HS-27A (cell line): ENCODE results near the gene TAS2R60.
"Not testable (repeated sequence)": the region's sequence is repeated elsewhere in the genome, so short reads cannot be mapped to it uniquely, and the experiment has no call there.

Experiments used
- DNase-seq: peaks from one replicate; pipeline ENCODE4 v3.0.0-alpha.2; 2012; ENCODE audit warnings: low read depth, missing footprints

The TAS2R60 gene

DNA sequence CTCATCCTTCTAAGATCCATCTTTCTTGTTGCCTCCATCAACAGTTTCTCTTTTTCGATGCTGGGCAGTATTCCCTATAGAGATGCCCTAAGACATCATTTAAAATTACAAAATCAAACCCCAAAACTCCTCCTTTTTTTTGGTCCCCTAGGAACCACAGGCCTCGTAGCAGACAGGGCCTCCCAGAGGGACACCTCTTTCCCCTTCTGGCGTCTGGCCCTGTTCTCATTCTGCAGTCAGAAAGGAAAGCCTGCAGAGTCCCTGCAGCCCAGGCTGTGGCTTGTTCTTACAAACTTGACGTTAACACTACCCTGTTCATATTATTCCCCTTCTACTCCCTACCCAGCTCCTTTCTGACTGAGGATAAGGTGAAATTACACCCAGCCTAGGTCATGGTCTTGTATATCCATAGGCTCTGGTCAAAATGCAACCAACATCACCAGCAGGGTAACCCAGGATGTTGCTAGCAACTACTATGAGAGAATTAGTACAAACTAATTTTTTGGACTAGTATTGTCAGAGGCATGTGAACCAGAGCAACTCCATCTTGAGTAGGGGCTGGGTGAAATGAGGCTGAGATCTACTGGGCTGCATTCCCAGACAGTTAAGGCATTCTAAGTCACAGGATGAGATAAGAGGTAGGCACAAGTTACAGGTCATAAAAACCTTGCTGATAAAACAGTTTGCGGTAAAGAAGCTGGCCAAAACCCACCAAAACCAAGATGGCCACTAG is 31.1 kb upstream of the TAS2R60 start:
- no peak for DNase-seq

DNA sequence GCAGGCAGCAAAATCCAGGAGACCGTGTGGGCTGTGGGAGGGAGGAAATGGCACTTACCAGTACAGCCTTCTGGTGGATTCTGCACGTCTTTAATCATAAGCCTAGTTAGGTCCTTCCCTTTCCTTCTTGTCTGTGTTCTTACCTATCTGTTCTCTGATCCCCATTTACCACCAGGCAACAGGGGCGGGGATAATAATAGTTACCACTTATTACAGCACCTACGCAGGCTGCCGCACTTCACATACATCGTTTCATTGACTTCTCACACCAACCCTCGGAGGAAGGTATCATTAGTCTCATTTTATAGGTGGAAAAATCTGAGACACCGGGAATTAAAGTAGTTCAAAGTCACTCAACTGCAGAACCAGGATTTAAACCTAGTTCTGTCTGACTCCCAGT is 30.1 kb upstream of the TAS2R60 start:
- no peak for DNase-seq

DNA sequence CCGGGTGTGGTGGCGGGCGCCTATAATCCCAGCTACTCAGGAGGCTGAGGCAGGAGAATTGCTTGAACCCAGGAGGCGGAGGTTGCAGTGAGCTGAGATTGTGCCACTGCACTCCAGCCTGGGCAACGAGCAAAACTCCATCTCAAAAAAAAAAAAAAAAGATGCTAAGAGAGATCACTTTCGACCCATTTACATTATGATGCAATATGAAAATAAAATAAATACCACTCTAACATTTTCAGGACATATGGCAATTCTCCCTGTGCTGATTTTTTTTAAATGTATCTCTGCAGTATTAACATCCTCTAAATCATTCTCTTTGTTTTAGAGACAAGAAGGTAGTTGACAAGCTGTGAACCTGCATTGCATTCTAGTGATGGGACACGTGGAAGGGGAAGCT is 28.0 kb upstream of the TAS2R60 start:
- DNase-seq, result not testable (repeated sequence)

DNA sequence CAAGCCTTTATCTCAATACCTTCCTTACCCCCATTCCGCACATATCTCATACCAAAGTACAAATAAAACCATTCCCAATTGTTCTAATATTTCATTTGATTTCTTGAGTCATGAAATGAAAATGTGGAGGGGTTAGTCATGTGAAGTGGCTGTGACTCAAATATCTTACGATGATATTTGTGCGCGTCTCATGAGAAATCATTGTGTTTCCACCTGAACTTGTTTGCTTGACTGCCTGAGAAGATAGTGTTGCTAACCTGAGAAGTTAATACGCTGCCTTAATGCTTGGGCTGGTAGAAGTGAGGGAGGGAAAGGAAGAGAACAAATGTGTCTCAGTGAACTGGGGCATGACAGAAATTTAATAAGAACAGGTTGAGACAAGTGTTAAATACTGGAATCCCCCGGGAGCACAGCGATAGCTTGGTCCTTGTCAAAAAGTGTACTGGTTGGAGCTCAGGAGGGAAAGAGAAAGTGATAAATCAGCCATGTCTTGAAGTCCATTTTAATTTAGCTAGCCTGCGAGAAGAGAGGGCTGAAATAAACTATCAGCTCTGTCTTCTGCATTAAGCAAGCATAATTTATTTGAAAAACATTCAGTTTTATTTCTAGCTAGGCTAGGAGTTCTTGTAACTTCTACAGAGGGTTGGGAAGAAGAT is 27.4 kb upstream of the TAS2R60 start:
- no peak for DNase-seq

DNA sequence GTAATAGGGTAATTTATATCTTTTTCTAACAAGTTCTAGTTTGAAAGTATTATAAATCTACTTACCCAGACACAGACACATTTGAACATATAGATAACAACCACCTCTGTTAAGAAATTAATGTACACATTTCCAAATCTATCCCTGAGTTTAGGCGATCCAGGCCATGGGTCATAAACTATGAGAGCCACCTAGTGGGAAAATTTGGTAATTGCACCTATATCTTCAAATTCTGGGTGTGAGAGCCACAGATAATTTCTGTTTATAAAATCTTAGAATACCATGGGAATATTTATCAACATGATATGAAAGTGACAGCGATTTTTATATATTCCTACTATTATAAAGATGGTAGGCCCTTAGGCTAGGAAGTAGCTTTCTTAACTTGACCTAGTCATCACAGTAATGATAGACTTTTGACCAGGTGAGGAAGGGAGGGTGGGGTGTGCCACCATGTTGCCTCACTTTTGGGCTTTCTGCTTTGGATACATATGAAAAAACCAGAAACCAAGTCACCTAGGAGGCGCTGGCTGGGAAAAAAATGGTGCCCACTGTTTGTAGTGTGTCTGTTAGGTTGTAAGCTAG is 26.6 kb upstream of the TAS2R60 start:
- DNase-seq, result no peak

DNA sequence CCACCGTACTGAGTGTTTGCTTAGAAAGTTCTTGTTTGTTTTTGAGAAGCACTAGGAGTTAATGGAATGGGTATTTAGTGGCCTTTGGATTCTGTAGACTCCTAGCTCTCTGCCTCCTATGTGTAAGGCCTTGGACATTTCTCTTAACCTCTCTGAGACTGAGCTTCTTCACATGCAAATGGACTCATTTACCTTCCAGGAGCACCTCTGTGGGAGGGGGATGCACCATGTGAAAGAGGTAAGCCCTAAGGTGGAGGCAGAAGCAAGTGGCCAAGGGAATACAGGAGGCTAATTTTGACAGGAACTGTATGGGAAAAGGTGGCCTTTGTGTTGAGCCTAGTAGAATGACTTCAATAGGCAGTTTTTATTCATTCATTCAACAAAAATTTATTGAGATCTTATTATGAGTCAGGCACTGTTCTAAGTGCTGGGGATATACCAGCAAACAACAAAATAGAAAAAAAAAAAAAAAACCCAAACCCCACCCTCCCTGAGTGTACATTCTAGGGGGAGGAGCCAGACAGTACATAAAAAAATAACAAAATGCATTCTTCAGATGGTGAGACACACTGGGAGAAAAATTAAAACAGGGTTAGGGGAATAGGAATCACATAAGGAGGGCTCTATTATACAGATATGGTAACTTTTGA is 25.4 kb upstream of the TAS2R60 start:
- no peak for DNase-seq

DNA sequence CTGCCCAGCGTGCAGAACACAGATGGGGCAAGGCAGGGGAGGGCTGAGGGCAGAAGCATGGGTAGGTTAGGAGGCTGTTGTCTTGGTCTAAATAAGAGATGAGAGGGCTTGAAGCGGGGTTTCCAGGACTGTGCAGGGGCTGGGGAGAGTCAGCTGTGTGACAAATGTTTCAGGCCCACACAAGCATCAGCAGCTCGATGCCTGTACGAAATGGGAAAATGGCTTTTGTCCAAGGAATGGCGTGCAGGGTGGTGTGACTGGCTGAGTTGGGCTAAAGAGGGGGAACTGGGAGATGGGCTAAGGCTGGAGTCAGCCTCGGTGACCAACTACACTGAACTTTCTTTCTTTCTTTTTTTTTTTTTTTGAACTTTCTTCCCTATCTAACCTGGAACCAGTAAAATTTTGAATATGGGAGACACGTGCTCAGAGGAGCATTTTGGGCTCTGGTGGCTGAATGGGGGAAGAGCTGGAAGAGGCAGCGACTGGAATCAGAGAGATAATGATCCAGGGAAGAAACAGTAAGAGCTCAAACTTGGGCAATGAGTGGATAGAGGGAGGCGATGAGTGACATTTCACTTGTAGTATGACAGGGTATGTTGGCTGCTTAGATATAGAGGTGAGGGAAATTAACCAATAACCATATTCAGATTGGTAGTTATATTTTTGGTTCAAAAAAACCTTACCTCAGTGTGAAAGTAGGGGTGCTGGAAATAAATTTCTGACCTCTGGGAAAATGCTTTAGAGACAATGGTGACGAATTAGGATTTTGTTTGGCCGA is 24.4 kb upstream of the TAS2R60 start:
- DNase-seq, result no peak

DNA sequence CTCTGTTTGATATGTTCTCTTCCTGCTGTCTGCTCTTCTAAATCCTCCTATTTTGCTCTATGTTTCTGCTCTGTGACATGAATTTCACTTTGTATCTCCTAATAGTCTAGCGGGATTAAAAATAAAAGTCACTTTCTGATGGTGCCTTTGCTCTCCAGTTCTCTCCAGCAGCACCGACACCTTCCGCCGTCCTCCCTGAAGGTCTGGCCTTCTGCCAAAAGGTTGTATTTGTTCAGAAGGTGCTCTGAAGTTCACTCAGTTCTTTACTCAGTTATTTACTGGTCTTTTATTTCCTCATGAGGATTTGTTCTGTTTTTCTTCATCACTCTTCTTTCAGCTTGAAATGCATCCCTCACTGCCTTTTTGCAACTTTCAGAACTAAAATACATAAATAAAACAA is 23.4 kb upstream of the TAS2R60 start:
- no peak for DNase-seq

DNA sequence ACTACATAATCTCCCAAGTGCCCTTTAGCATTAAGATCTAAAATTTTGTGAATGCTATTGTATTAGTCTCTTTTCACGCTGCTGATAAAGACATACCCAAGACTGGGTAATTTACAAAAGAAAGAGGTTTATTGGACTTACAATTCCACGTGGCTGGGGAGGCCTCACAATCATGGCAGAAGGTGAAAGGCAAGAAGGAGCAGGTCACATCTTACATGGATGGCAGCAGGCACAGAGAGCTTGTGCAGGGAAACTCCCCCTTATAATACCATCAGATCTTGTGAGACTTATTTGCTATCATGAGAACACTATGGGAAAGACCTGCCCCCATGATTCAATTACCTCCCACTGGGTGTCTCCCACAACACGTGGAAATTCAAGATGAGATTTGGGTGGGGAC is 22.6 kb upstream of the TAS2R60 start:
- not testable (repeated sequence) for DNase-seq

DNA sequence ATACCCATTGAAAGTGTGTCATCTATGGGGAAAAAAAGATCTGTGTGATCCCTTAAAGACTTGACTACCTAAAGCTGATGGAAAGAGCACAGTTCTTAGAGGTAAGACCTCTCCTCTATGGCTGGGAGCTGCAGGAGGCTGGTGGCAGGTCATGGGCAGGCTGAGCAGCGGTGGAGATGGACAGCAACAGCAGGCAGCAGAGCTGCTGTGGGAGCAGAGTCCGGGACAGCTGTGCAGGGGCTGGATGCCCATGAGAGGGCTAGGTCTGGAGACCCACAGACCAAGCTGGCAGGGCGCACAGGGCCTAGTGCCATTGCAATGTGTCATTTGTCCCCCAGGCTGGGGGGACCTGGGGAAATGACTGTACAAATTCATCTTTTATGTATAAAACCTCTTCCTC is 21.2 kb upstream of the TAS2R60 start:
- no peak for DNase-seq

DNA sequence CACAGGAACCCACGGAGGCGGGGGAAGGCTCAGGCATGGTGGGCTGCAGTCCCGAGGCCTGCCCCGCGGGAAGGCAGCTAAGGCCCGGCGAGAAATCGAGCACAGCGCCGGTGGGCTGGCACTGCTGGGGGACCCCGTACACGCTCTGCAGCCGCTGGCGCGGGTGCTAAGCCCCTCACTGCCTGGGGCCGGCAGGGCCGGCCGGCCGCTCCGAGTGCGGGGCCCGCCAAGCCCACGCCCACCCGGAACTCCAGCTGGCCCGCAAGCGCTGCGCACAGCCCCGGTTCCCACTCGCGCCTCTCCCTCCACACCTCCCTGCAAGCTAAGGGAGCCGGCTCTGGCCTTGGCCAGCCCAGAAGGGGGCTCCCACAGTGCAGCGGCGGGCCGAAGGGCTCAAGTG is 18.8 kb upstream of the TAS2R60 start:
- not testable (repeated sequence) for DNase-seq

DNA sequence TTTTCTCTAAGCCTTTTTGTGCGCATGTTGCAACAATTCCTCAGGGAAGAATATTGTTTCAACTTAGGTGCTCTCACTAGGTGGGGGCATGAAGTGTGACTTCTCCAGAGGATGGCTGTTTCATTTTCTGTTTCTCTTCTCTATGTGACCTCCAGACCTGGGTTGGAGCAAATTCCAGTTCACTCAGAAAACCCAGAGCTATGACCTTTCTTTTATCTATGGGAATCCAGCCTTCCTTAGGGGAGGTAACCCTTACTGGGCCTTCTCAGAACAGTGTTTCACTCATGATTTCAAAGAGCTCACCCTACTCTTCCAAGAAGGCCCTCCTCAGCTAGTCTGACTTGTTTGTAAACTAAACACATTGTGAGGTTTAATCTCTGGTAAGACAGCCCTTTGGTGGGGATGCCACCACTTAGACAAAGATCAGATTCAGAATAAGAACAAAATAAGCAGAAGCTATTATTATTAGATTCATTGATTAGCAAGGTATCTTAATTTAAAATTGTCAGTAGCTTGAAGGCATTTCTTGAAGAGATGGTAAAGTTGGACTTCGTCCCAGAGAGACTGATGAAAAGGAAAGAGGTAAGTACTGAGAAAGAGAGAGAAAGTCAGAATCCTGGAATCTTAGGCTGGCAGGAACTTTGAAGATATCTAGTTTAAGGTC is 16.6 kb upstream of the TAS2R60 start:
- no peak for DNase-seq

DNA sequence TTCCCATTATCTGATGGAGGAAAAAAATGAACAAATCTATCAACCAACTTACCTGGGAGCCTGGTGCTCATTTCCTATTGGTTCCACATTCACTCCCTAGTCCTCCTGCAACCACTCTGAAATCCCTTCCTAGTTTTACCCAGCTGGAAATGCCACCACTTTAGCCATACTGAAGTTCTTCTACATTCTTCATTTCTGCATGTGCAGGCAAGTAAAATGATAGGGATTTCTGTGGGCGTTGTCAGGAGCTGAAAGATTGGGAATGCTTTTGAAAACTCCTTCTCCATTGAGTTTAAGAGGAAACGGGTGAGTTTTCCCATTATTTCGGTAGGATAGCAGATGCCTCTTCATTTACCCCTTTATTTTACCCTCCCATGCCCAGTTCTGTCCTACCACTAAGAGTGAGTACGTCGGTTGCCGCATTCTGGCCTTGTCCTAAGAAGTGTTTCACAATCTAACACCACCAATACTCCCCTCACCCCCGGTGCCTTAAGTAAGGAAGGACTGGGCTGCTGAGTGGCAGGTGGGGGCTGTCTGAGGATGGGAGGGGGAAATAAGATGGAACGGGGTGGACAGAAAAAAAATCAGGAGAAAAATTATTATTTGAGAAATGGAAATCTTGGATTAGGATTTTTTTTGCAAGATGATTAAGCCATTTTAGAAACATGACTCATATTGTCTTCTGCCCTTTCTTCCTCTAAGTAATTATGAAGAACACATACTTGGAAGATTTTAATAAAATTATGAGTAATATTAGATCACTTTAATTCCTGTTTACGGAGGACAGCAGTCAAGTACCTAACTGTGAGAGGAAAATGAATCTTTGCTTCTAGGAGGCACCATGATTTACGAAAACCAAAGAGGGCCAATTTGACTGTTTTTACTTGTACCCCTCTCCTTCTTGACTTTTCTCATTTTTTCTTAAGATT is 13.2 kb upstream of the TAS2R60 start:
- no peak for DNase-seq

DNA sequence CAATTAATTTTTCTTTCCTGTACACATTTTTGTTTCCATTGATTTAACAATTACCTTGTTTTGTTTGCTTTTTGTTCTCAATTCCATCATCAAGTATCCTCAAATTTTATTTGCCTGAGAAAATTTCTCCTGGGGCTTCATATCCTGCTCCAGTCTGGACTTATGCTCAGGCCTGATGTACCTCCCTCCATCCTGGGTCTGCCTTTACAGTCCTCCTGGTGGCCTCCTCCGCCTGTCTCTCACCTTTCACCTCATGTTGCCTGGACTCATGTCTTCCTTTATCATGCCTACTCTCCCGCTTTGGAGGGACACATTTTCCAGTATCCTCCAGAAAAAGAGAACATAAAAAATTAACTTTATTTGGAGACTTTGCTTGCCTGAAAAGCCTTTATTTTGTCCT is 12.1 kb upstream of the TAS2R60 start:
- no peak for DNase-seq

DNA sequence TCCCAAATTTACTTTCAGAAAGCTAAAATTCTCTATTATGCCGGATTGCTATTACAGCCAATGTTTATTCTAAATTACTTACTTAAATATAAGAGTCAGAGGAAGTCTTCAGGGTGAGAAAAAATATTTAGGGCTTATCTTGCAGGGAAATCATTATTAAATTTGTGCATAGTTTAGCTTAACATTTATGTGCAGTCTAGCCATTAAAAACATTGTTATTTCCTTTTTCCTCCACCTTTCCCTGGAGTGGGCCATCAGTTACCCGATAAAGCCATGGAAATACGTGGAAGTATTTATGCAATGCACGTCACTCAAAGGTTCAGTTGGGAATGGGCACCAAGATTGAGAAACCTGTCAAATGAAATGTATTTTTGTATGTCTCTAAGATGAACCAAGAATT is 9.5 kb upstream of the TAS2R60 start:
- no peak for DNase-seq

DNA sequence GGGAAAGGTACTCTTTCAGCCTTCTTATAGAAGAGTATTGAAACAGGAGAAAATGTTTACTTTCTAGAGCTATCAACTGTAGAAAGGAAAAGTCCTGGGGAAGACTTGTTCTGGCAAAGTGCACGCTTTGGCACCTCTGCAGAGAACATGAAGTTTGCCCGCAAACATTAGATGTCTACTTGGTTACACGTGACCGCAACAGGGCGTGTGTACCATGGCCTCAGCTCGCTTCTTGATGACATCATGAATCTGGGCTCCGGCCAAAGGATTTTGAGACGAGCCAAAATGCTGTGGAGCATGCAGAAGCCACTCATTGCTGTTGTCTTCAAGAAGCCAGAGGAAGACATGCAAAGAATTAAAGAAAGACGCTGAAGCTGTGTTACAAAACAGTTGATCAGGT is 8.6 kb upstream of the TAS2R60 start:
- no peak for DNase-seq

DNA sequence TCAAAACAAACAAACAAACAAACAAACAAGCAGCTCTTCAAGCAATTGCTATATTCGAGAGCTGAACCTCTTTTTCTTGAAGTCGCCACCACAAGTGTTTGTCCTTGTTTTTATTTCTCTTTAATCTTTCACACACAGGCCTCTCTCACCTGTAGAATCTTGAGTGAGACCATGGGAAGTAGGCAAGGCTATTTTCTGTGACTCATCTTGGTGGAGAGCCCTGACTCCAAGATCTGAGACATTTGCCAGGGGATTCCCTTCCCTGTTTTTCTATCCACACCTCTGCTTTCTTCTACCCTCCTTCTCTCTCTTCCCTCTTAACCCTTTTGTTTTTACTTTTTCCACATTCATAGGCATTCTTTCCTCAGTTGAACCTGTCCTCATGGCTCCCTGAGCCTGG is 8.0 kb upstream of the TAS2R60 start:
- DNase-seq, result no peak

DNA sequence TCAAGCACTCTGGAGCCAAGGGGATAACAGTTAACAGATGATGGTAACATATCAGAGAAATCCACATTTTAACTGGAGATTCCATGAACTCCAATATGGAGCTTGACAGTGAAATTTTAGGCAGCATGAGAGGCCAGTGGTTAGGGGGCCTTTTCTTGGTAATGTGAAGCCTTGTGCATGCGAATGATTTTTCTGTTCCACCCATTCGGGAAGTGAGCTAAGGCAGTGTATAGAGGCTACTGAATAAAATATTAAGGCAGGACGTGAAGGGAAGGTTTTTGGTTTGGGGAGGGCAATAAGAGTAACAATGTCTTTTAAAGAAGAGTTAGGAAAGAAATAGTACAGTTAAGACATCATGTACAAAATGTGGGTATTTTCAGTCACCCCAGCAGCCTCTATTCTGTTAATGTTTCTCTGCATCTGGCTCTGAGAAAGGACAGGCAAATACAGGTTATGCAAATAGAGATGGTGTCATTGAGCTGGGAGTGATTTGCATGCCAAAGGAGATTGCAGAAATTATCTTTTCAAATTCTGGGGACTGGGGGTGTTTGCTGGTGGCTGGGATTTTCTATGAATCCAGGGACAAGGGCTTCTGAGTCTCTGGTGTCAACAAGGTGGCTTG is 6.8 kb upstream of the TAS2R60 start:
- no peak for DNase-seq

DNA sequence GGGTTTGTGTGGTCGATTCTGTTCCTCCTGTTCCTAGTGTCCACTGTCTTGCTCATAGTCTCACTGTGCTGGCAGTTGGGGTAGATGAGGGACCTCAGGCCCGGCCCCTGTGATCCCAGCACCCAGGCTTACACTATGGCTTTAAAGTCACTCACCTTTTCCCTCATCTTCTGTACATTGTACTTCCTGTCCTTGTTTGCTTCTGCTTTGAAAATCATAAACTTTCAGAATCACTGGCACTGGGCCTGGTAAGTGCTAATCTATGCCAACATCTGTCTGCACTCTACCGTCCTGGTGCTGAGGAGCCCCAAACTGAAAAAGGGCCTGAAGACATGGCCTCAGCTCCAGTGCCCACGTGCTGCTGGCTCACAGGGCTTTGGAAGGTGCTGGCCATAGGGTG is 5.7 kb upstream of the TAS2R60 start:
- no peak for DNase-seq

DNA sequence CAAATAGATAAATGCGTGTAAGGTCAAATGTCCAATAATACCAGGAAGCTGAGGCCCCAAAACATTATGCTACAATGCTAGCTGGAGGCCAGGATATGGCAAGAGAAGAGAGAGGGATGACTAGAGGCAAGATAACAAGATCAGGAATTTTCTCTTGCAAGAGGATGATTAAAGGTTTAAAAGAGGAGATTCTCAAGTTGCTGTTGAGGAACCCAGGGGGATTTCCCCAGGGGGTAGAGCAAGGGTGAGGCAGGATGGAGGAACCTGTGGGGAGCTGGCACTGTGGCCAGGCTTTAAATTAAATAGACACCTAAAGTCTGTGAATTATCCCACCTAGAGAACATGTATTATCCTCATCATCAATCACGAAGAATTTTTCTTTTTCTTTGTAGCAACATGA is 3.4 kb upstream of the TAS2R60 start:
- no peak for DNase-seq
